Neuronal stem cell (in vitro differentiated cells): ENCODE results near the gene DTNBP1.

Experiments
- DNase-seq: peaks from one replicate; pipeline ENCODE4 v3.0.0-alpha.2; 2013; ENCODE audit warnings: low spot score
- H2AFZ ChIP-seq: one replicate; pipeline ENCODE4 v1.6.1; 2013; ENCODE audit warnings: mild to moderate bottlenecking, low read length, inconsistent platforms
- H2AK5ac ChIP-seq: 2 replicates; pipeline ENCODE4 v1.6.1; 2013; ENCODE audit warnings: low read depth, mild to moderate bottlenecking, inconsistent platforms, low read length, moderate library complexity, mixed read lengths
- H2BK120ac ChIP-seq: 2 replicates; pipeline ENCODE4 v1.6.1; 2013; ENCODE audit warnings: low read depth, mild to moderate bottlenecking, inconsistent platforms, low read length, moderate library complexity, mixed read lengths
- H2BK12ac ChIP-seq: one replicate; pipeline ENCODE4 v1.6.1; 2013; ENCODE audit warnings: low read length, inconsistent platforms
- H2BK15ac ChIP-seq: 2 replicates; pipeline ENCODE4 v1.6.1; 2013; ENCODE audit warnings: mild to moderate bottlenecking, low read length, inconsistent platforms, mixed read lengths
- H2BK5ac ChIP-seq: one replicate; pipeline ENCODE4 v1.6.1; 2013; ENCODE audit warnings: inconsistent platforms, mild to moderate bottlenecking, low read length, moderate library complexity
- H3K14ac ChIP-seq: one replicate; pipeline ENCODE4 v1.6.1; 2013; ENCODE audit warnings: low read length, inconsistent platforms
- H3K18ac ChIP-seq: 2 replicates; pipeline ENCODE4 v1.6.1; 2013; ENCODE audit warnings: low read length, inconsistent platforms
- H3K23ac ChIP-seq: 2 replicates; pipeline ENCODE4 v1.6.1; 2013; ENCODE audit warnings: low read depth, mild to moderate bottlenecking, mixed read lengths, low read length, inconsistent platforms; ENCODE audit not compliant: poor library complexity
- H3K27ac ChIP-seq: replicated peaks from 3 replicates; pipeline ENCODE4 v1.5.1; 2013; ENCODE audit warnings: low read length, inconsistent platforms
- H3K27me3 ChIP-seq, 3 experiments: 2 replicates each; pipeline ENCODE4 v1.6.1; 2013; ENCODE audit warnings: low read length in 3 of 3, mild to moderate bottlenecking in 2 of 3, inconsistent platforms in 1 of 3, low read depth in 1 of 3, mixed read lengths in 1 of 3, moderate library complexity in 1 of 3; ENCODE audit not compliant: control insufficient read depth in 3 of 3, insufficient read depth in 3 of 3
- H3K36me3 ChIP-seq, 2 donors: replicated peaks in 1 of 2; 2 replicates each; pipeline ENCODE4 v1.6.1; 2013; ENCODE audit warnings: low read length in 2 of 2; ENCODE audit not compliant: control insufficient read depth in 2 of 2, insufficient read depth in 2 of 2
- H3K4ac ChIP-seq: 2 replicates; pipeline ENCODE4 v1.6.1; 2013; ENCODE audit warnings: inconsistent platforms, mild to moderate bottlenecking, low read length, moderate library complexity
- H3K4me1 ChIP-seq, 2 donors: 1 replicate in 1 of 2; 2 replicates in 1 of 2; pipeline ENCODE4 v1.6.1; 2013; ENCODE audit warnings: low read length in 2 of 2, low read depth in 1 of 2; ENCODE audit not compliant: control insufficient read depth in 2 of 2, insufficient read depth in 1 of 2
- H3K4me2 ChIP-seq: one replicate; pipeline ENCODE4 v1.6.1; 2013; ENCODE audit warnings: mild to moderate bottlenecking, low read length, inconsistent platforms; ENCODE audit not compliant: insufficient read depth, poor library complexity, severe bottlenecking
- H3K4me3 ChIP-seq, 2 donors: 2 replicates each; pipeline ENCODE4 v1.5.1; 2013; ENCODE audit warnings: low read length in 2 of 2, mild to moderate bottlenecking in 2 of 2, inconsistent platforms in 1 of 2, moderate library complexity in 1 of 2
- H3K79me1 ChIP-seq: one replicate; pipeline ENCODE4 v1.6.1; 2013; ENCODE audit warnings: low read depth, mild to moderate bottlenecking, inconsistent platforms, low read length, moderate library complexity
- H3K9ac ChIP-seq: one replicate; pipeline ENCODE4 v1.6.1; 2013; ENCODE audit warnings: mild to moderate bottlenecking, low read depth, low read length, inconsistent platforms; ENCODE audit not compliant: poor library complexity
- H3K9me3 ChIP-seq, 2 donors: replicated peaks in 1 of 2; 2 replicates each; pipeline versions ENCODE3 to v1.6.1; 2013; ENCODE audit warnings: low read length in 2 of 2, mild to moderate bottlenecking in 2 of 2, inconsistent platforms in 1 of 2, low read depth in 1 of 2, mixed read lengths in 1 of 2, moderate library complexity in 1 of 2; ENCODE audit not compliant: control insufficient read depth in 2 of 2, insufficient read depth in 1 of 2
- H4K8ac ChIP-seq: one replicate; pipeline ENCODE4 v1.6.1; 2013; ENCODE audit warnings: low read depth, mild to moderate bottlenecking, inconsistent platforms, low read length, moderate library complexity
- H4K91ac ChIP-seq: one replicate; pipeline ENCODE4 v1.6.1; 2013; ENCODE audit warnings: low read length, low read depth, mild to moderate bottlenecking, inconsistent platforms; ENCODE audit not compliant: poor library complexity
- WGBS, 2 donors: extraction: QIAGEN DNeasy Blood & Tissue Kit; methylation state at CpG; one replicate each; pipeline ENCODE4 v1.1.7; 2013; ENCODE audit warnings: missing lambda C conversion rate in 2 of 2, mixed read lengths in 1 of 2; ENCODE audit not compliant: insufficient read length in 2 of 2, insufficient replicate concordance in 1 of 2; ENCODE audit errors: extremely low coverage in 2 of 2; 5-methylcytosine and 5-hydroxymethylcytosine counted together

The DTNBP1 gene

DNA sequence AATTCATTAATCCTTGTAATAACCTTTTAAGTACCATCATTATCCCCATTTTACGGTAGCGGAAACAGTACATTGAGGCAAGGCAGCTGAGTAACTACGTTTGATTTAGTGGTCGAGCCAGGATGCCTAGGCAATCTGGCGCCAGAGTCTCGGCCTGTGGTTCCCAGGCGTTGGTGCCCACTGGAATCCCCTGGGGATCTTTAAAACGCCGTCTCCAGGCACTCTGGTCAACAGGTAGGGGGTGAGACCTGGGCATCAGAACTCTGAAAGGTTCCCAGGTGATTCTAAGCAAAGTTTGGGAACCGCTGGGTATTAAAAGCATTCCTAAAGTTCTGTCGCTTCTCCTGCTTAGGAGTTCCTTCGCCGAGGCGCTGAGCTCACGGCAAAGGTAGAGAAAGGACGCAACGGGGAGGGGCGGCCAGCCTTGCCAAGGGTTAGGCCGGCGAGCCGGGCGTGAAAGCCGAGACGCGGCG, 939 bp downstream of the DTNBP1 start:
- Histone ChIP-seq H4K91ac (no peak overlapping the region), H2AFZ (peak overlapping the region; percentile 100), H3K36me3 (peaks cover 0 to 5% of the 10 kb centered on the region in 2 donors), H2BK120ac (no peak overlapping the region), H3K18ac (no peak overlapping the region), H3K14ac (no peak overlapping the region), H2BK12ac (no peak overlapping the region), H3K23ac (peak overlapping the region; percentile 94), H3K4ac (no peak overlapping the region), H3K9ac (peak overlapping the region; percentile 91), H3K9me3 (no peaks in the 10 kb centered on the region), H2BK5ac (peak overlapping the region; percentile 1), H3K79me1 (peaks cover 1% of the 10 kb centered on the region), H2BK15ac (no peak overlapping the region), H3K27me3 (peaks cover 0 to 20% (median 2%) of the 10 kb centered on the region in 3 experiments), H2AK5ac (no peak overlapping the region), H3K4me1 (peaks cover 4 to 9% of the 10 kb centered on the region in 2 donors), H4K8ac (no peak overlapping the region), H3K4me3 (peak overlapping the region; percentile 88 to 90), H3K4me2 (peak overlapping the region; percentile 94), H3K27ac (no peak overlapping the region)
- DNase-seq: peak; percentile 24
- no CpG with 5 or more reads among the region's 26 CpGs for WGBS, 2 donors

DNA sequence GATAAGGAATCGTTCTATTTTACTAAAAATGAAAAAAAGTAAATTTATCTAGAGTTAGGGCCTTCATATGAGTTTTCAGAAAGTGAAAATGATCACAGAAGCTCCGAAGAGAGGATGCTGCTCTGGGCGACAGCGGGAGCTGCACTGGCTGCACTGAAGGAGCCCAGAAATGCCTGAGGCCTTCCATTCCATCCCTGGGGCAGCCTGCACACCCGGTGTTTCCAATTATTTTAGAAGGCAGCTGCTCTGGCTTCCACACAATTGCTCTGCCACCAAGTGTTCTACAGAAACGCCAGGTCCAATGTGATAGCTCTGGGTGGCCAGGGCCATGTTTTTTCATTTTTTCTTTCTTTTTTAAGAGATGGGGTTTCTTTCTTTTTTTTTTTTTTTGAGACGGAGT, 3.6 kb downstream of the DTNBP1 start:
- H3K4me2 ChIP-seq: no peak overlapping the region
- no peak overlapping the region for H3K18ac ChIP-seq
- no peak overlapping the region for H4K8ac ChIP-seq
- no peak overlapping the region for H2AK5ac ChIP-seq
- no peak overlapping the region for H2BK120ac ChIP-seq
- H3K23ac ChIP-seq: no peak overlapping the region
- H2BK15ac ChIP-seq: no peak overlapping the region
- no peak overlapping the region for H4K91ac ChIP-seq
- H3K27me3 ChIP-seq: peaks cover 0 to 8% (median 2%) of the 10 kb centered on the region in 3 experiments
- H3K4me3 ChIP-seq: no peak overlapping the region
- H2BK5ac ChIP-seq: no peak overlapping the region
- H3K4me1 ChIP-seq: peaks cover 4 to 9% of the 10 kb centered on the region in 2 donors
- WGBS, 2 donors: no CpG with 5 or more reads among the region's 7 CpGs
- H3K9me3 ChIP-seq: no peaks in the 10 kb centered on the region
- no peak overlapping the region for H2AFZ ChIP-seq
- peaks cover 0 to 5% of the 10 kb centered on the region in 2 donors for H3K36me3 ChIP-seq
- H3K79me1 ChIP-seq: peaks cover 1% of the 10 kb centered on the region
- H3K27ac ChIP-seq: no peak overlapping the region
- no peak overlapping the region for H2BK12ac ChIP-seq
- DNase-seq: no peak
- H3K4ac ChIP-seq: no peak overlapping the region
- no peak overlapping the region for H3K9ac ChIP-seq
- H3K14ac ChIP-seq: no peak overlapping the region

DNA sequence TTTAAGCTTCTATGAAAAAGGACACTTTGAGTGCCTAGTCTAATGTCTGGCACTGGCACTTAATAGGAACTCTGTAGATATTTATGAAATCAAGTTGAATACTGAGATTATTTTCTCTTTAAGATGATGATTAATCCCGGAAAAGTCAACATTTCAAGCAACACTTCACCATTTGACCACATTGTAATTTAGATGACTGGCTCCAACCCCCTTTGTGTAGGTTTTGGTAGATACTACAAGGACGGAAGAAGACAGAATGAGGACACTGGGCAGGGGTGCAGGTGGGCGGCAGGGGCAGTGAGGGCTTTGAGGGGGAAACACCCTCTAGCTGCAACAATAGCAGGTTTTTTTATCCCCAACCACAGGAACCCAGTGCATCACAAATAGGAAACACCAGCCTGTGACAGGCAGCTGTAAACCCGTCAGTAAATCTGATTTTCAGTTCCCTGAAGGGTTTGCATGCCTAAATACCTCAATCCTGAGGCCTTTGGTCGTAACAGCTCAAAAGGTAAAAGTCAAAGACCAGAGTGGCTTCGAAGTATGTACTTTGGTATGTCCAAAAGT, 4.6 kb downstream of the DTNBP1 start:
- Histone ChIP-seq H3K9ac (no peak overlapping the region), H2BK5ac (no peak overlapping the region), H3K4ac (no peak overlapping the region), H3K27ac (no peak overlapping the region), H4K8ac (no peak overlapping the region), H3K27me3 (no peaks in the 10 kb centered on the region), H3K4me2 (no peak overlapping the region), H3K14ac (no peak overlapping the region), H3K23ac (no peak overlapping the region), H3K36me3 (peaks cover 0 to 5% of the 10 kb centered on the region in 2 donors), H3K4me1 (peaks cover 4 to 9% of the 10 kb centered on the region in 2 donors), H2BK15ac (no peak overlapping the region), H4K91ac (no peak overlapping the region), H2BK120ac (no peak overlapping the region), H3K9me3 (no peaks in the 10 kb centered on the region), H3K18ac (no peak overlapping the region), H3K79me1 (peaks cover 1% of the 10 kb centered on the region), H3K4me3 (no peak overlapping the region), H2AFZ (no peak overlapping the region), H2AK5ac (no peak overlapping the region), H2BK12ac (no peak overlapping the region)
- no CpG with 5 or more reads among the region's 6 CpGs for WGBS, 2 donors
- no peak for DNase-seq

DNA sequence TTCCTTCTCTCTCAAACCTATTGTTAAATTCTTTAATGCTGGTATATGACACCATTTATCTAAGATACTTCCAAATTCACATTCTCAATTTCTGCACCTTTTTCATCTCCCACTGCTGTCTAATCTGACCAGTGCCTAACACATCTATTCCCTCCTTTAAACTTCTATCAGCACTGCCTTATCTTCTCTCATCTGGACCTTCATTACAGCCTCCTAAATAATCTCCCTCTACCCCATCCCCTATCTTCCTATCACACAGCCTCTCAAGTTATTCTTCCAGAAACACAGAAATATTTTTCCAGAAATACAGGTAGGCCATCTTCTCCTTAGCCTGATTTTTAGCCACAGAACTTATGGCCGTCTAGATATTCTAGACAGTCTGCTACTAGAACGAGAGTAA, 5.5 kb downstream of the DTNBP1 start:
- WGBS, 2 donors: no CpG with 5 or more reads among the region's 2 CpGs
- Histone ChIP-seq H3K4ac (no peak overlapping the region), H3K14ac (no peak overlapping the region)

More for the DNA sequence above, 5.5 kb downstream of the DTNBP1 start:
- H2BK15ac ChIP-seq: no peak overlapping the region
- no peaks in the 10 kb centered on the region for H3K9me3 ChIP-seq
- H3K4me1 ChIP-seq: peaks cover 4 to 6% of the 10 kb centered on the region in 2 donors
- no peak overlapping the region for H3K23ac ChIP-seq
- no peak overlapping the region for H2BK12ac ChIP-seq
- no peak overlapping the region for H4K8ac ChIP-seq
- H3K9ac ChIP-seq: no peak overlapping the region
- no peak overlapping the region for H3K18ac ChIP-seq
- no peak overlapping the region for H2BK5ac ChIP-seq
- H3K27me3 ChIP-seq: no peaks in the 10 kb centered on the region
- no peak overlapping the region for H2AFZ ChIP-seq
- no peak for DNase-seq
- no peaks in the 10 kb centered on the region for H3K79me1 ChIP-seq
- no peak overlapping the region for H2AK5ac ChIP-seq
- no peak overlapping the region for H3K4me3 ChIP-seq
- H4K91ac ChIP-seq: no peak overlapping the region
- no peak overlapping the region for H3K27ac ChIP-seq
- peaks cover 0 to 8% of the 10 kb centered on the region in 2 donors for H3K36me3 ChIP-seq
- no peak overlapping the region for H3K4me2 ChIP-seq
- no peak overlapping the region for H2BK120ac ChIP-seq
